ENCODE measurements around the gene C12orf57. TPM values are rescaled to one million over a fixed set of nuclear protein-coding genes. Genes with fewer than 3 reads are reported as not detected.

The C12orf57 gene
- total and polyA plus RNA-seq, 2 of the 13 experiments (the other 11 are each of a cell fraction or from before 2014, with no cell fraction given): 84.0 to 287 TPM

GRCh38 chr12:6937481-6938352, 6.1 kb upstream of the C12orf57 start (continued):
- TF ChIP-seq ZNF597 (CRISPR knock-in tag; IDR thresholded peaks at IDR 0.05) (no peak), STAG1 (CRISPR knock-in tag; IDR thresholded peaks at IDR 0.05) (peak; percentile 62), ZUFSP (CRISPR knock-in tag; IDR thresholded peaks at IDR 0.05; ENCODE audit: borderline replicate concordance) (no peak), NCOA5 (CRISPR knock-in tag; IDR thresholded peaks at IDR 0.05) (no peak; the same call in 1 of the 2 replicates), SSRP1 (CRISPR knock-in tag; IDR thresholded peaks at IDR 0.05) (no peak; the same call in 1 of the 2 replicates), ZSCAN21 (CRISPR knock-in tag; IDR thresholded peaks at IDR 0.05; ENCODE audit: borderline replicate concordance) (peak; percentile 82; the same call in 1 of the 2 replicates), NR2F6 (IDR thresholded peaks at IDR 0.05) (no peak), NR2F6 (CRISPR knock-in tag; IDR thresholded peaks at IDR 0.05) (peak; percentile 69), RFXAP (CRISPR knock-in tag; IDR thresholded peaks at IDR 0.05; ENCODE audit: borderline replicate concordance) (peak; percentile 83; the same call in 1 of the 2 replicates), ZNF550 (CRISPR knock-in tag; IDR thresholded peaks at IDR 0.05; ENCODE audit: borderline replicate concordance) (no peak), ZFYVE20 (CRISPR knock-in tag; IDR thresholded peaks at IDR 0.05; ENCODE audit: borderline replicate concordance, low read depth) (peak; percentile 70; the same call in 1 of the 2 replicates), HOMEZ (CRISPR knock-in tag; IDR thresholded peaks at IDR 0.05; ENCODE audit: low read depth) (peak; percentile 61; the same call in 1 of the 2 replicates), DMAP1 (CRISPR knock-in tag; IDR thresholded peaks at IDR 0.05) (peak; percentile 78), TMF1 (CRISPR knock-in tag; IDR thresholded peaks at IDR 0.05; ENCODE audit: low read depth) (peak; percentile 89), ZNF3 (CRISPR knock-in tag; IDR thresholded peaks at IDR 0.05) (no peak), WIZ (CRISPR knock-in tag; IDR thresholded peaks at IDR 0.05) (0 out of 2 replicates have a peak, but pooled peaks have one; percentile 23), ZNF468 (CRISPR knock-in tag; IDR thresholded peaks at IDR 0.05) (0 out of 2 replicates have a peak, but pooled peaks have one; percentile 37), CREM (IDR thresholded peaks at IDR 0.05) (peak; percentile 94), CREM (CRISPR knock-in tag; IDR thresholded peaks at IDR 0.05) (no peak), PPARG (CRISPR knock-in tag; conservative IDR thresholded peaks at IDR 0.05) (peak; percentile 64; the same call in 1 of the 2 replicates), HIC2 (CRISPR knock-in tag; IDR thresholded peaks at IDR 0.05; ENCODE audit: low read depth) (no peak), ZNF605 (CRISPR knock-in tag; IDR thresholded peaks at IDR 0.05) (peak; percentile 99), ZNF333 (CRISPR knock-in tag; IDR thresholded peaks at IDR 0.05; ENCODE audit: borderline replicate concordance) (no peak), SIN3A (IDR thresholded peaks at IDR 0.05; ENCODE audit: borderline replicate concordance, low read depth, low read length) (peak; percentile 79; the same call in 1 of the 2 replicates), MED8 (CRISPR knock-in tag; IDR thresholded peaks at IDR 0.05; ENCODE audit: insufficient replicate concordance) (no peak)
